ENCODE data around the gene BARD1. TPM values are rescaled to one million over a fixed set of nuclear protein-coding genes. Genes with fewer than 3 reads are reported as not detected.

BARD1 gene
- total and polyA plus RNA-seq, 2 experiments from 2014 or later = 7.7 to 11.8 TPM

GRCh38 chr2:214716811-214717560 is 92.5 kb downstream of the BARD1 start:
- H3K4me1 ChIP-seq (ENCODE audit: insufficient read depth) = no peaks in the 10 kb centered on the region
- no peaks in the 10 kb centered on the region for H3K9me3 ChIP-seq (ENCODE audit: low read depth)
- TF ChIP-seq EZH2phosphoT487 (IDR thresholded peaks at IDR 0.05; ENCODE audit: insufficient read depth, low read depth) (no peak), EZH2 (IDR thresholded peaks at IDR 0.05; ENCODE audit: insufficient read depth, poor library complexity, severe bottlenecking) (no peak)
- no peak overlapping the region for H3K4me3 ChIP-seq
- H3K9ac ChIP-seq = no peak overlapping the region
- no peak for DNase-seq
- no peaks in the 10 kb centered on the region for H3F3A ChIP-seq (ENCODE audit: insufficient read depth)
- WGBS, 2 experiments (ENCODE audit: low coverage in 1 of 2, low lambda C conversion rate in 2 of 2, missing lambda C conversion rate in 2 of 2) = 89 to 93% methylated on average over 11 to 12 of the region's 12 CpGs
- H3K27me3 ChIP-seq (replicated peaks; ENCODE audit: insufficient read depth) = no peaks in the 10 kb centered on the region
- H2AFZ ChIP-seq = no peak overlapping the region
- H3K36me3 ChIP-seq (ENCODE audit: low read depth) = no peaks in the 10 kb centered on the region
- H3K27ac ChIP-seq = no peak overlapping the region
- no peaks in the 10 kb centered on the region for H3K79me2 ChIP-seq (ENCODE audit: insufficient read depth)
- H3K4me2 ChIP-seq (ENCODE audit: unreplicated experiment) = no peak overlapping the region
- no peaks in the 10 kb centered on the region for H4K20me1 ChIP-seq (ENCODE audit: insufficient read depth)
- in situ Hi-C loops (cut with MboI) = no loop called here
- H3K9me2 ChIP-seq (ENCODE audit: insufficient read depth) = no peaks in the 10 kb centered on the region

DNA sequence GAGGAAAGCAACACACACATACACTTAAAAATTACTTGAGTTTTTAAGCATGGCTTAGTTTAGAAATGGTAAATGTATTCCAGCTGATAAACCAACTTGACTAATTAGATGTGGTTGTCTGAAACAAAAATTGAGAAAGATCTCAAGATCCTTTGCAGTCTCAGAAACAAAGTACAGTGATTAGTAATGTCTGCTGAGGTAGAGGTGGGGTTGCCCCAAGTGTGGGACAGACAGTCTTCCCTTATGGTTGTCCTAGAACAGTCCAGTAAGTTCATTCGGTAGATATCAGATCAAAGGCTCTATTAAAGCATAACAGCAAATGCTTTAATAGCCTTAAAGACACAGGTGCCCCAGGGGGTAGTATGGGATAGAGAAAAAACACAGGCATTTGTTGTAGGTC is 94.5 kb downstream of the BARD1 start:
- in situ Hi-C loops (cut with MboI) = no loop called here

GRCh38 chr2:214713080-214713830 is 96.2 kb downstream of the BARD1 start:
- DNase-seq = no peak
- Histone ChIP-seq H3K9ac (no peak overlapping the region), H3K9me2 (ENCODE audit: insufficient read depth) (no peaks in the 10 kb centered on the region), H3K4me2 (ENCODE audit: unreplicated experiment) (no peak overlapping the region), H3K4me1 (ENCODE audit: insufficient read depth) (no peaks in the 10 kb centered on the region), H4K20me1 (ENCODE audit: insufficient read depth) (no peaks in the 10 kb centered on the region), H3K4me3 (no peak overlapping the region), H3K36me3 (ENCODE audit: low read depth) (no peaks in the 10 kb centered on the region), H3K9me3 (ENCODE audit: low read depth) (no peaks in the 10 kb centered on the region), H3K79me2 (ENCODE audit: insufficient read depth) (no peaks in the 10 kb centered on the region), H3K27ac (no peak overlapping the region), H3K27me3 (replicated peaks; ENCODE audit: insufficient read depth) (no peaks in the 10 kb centered on the region), H3F3A (ENCODE audit: insufficient read depth) (no peaks in the 10 kb centered on the region), H2AFZ (no peak overlapping the region)
- in situ Hi-C loops (cut with MboI) = no loop called here
- no peak for TF ChIP-seq EZH2 (IDR thresholded peaks at IDR 0.05; ENCODE audit: insufficient read depth, poor library complexity, severe bottlenecking)
- no peak for TF ChIP-seq EZH2phosphoT487 (IDR thresholded peaks at IDR 0.05; ENCODE audit: insufficient read depth, low read depth)
- 74 to 77% methylated on average over 8 of the region's 8 CpGs for WGBS, 2 experiments (ENCODE audit: low coverage in 1 of 2, low lambda C conversion rate in 2 of 2, missing lambda C conversion rate in 2 of 2)

More for the DNA sequence above, 94.5 kb downstream of the BARD1 start:
- Histone ChIP-seq H3K9ac (no peak overlapping the region), H3K4me2 (ENCODE audit: unreplicated experiment) (no peak overlapping the region), H3K9me3 (ENCODE audit: low read depth) (no peaks in the 10 kb centered on the region), H3K36me3 (ENCODE audit: low read depth) (no peaks in the 10 kb centered on the region), H3K79me2 (ENCODE audit: insufficient read depth) (no peaks in the 10 kb centered on the region), H4K20me1 (ENCODE audit: insufficient read depth) (no peaks in the 10 kb centered on the region), H3K4me1 (ENCODE audit: insufficient read depth) (no peaks in the 10 kb centered on the region), H3K27ac (no peak overlapping the region), H3F3A (ENCODE audit: insufficient read depth) (no peaks in the 10 kb centered on the region), H3K4me3 (no peak overlapping the region), H2AFZ (no peak overlapping the region), H3K27me3 (replicated peaks; ENCODE audit: insufficient read depth) (no peaks in the 10 kb centered on the region), H3K9me2 (ENCODE audit: insufficient read depth) (no peaks in the 10 kb centered on the region)
- TF ChIP-seq EZH2phosphoT487 (IDR thresholded peaks at IDR 0.05; ENCODE audit: insufficient read depth, low read depth) = no peak
- no peak for TF ChIP-seq EZH2 (IDR thresholded peaks at IDR 0.05; ENCODE audit: insufficient read depth, poor library complexity, severe bottlenecking)
- WGBS, 2 experiments (ENCODE audit: low coverage in 1 of 2, low lambda C conversion rate in 2 of 2, missing lambda C conversion rate in 2 of 2) = 0% methylated on average over 1 of the region's 1 CpG
- no peak for DNase-seq

- Histone ChIP-seq H3F3A (ENCODE audit: insufficient read depth) (no peaks in the 10 kb centered on the region), H3K4me2 (ENCODE audit: unreplicated experiment) (no peak overlapping the region), H3K4me1 (ENCODE audit: insufficient read depth) (no peaks in the 10 kb centered on the region), H3K4me3 (no peak overlapping the region), H3K9me2 (ENCODE audit: insufficient read depth) (no peaks in the 10 kb centered on the region), H3K79me2 (ENCODE audit: insufficient read depth) (no peaks in the 10 kb centered on the region), H3K27ac (no peak overlapping the region), H3K9ac (no peak overlapping the region), H4K20me1 (ENCODE audit: insufficient read depth) (no peaks in the 10 kb centered on the region), H2AFZ (no peak overlapping the region), H3K36me3 (ENCODE audit: low read depth) (no peaks in the 10 kb centered on the region), H3K27me3 (replicated peaks; ENCODE audit: insufficient read depth) (no peaks in the 10 kb centered on the region), H3K9me3 (ENCODE audit: low read depth) (no peaks in the 10 kb centered on the region)
- no peak for DNase-seq
- 91 to 94% methylated on average over 2 of the region's 2 CpGs for WGBS, 2 experiments (ENCODE audit: low coverage in 1 of 2, low lambda C conversion rate in 2 of 2, missing lambda C conversion rate in 2 of 2)
- TF ChIP-seq EZH2phosphoT487 (IDR thresholded peaks at IDR 0.05; ENCODE audit: insufficient read depth, low read depth) (no peak), EZH2 (IDR thresholded peaks at IDR 0.05; ENCODE audit: insufficient read depth, poor library complexity, severe bottlenecking) (no peak)
- in situ Hi-C loops (cut with MboI) = no loop called here
These were observed 98.8 kb downstream of the BARD1 start for GRCh38 chr2:214710729-214711128.
